C1 segment of cervical spinal cord (tissue), 14 donors: ENCODE results near the gene ADAMTS8.

ENCODE experiments used
- DNase-seq, 14 donors: peaks; one replicate each; lab custom pipeline; 2025; lab: John Stamatoyannopoulos, UW

The ADAMTS8 gene

GRCh38 chr11:130400781-130401483 is 27.5 kb downstream of the ADAMTS8 start:
- no peak for DNase-seq

- DNase-seq, result no peak
Observed at GRCh38 chr11:130399196-130399595, 29.2 kb downstream of the ADAMTS8 start.

GRCh38 chr11:130397780-130398179 is 30.6 kb downstream of the ADAMTS8 start:
- DNase-seq, result no peak

- DNase-seq, result no peak
Observed at GRCh38 chr11:130396965-130397364, 31.4 kb downstream of the ADAMTS8 start.

- DNase-seq, result no peak
Observed at GRCh38 chr11:130394615-130395014, 33.8 kb downstream of the ADAMTS8 start.

- DNase-seq, result no peak
Observed at GRCh38 chr11:130391711-130392110, 36.7 kb downstream of the ADAMTS8 start.

GRCh38 chr11:130390071-130390758 is 38.2 kb downstream of the ADAMTS8 start:
- DNase-seq, result peak in 3 of 14 donors; percentile 6 to 39 (median 7)

GRCh38 chr11:130389335-130389935 is 39.0 kb downstream of the ADAMTS8 start:
- DNase-seq, result no peak

GRCh38 chr11:130388607-130389205 is 39.7 kb downstream of the ADAMTS8 start:
- DNase-seq, result no peak

- no peak for DNase-seq
Observed at GRCh38 chr11:130386056-130386455, 42.4 kb downstream of the ADAMTS8 start.

- DNase-seq, result no peak
Observed at GRCh38 chr11:130383344-130384211, 44.8 kb downstream of the ADAMTS8 start.

- no peak for DNase-seq
Observed at GRCh38 chr11:130381317-130381716, 47.1 kb downstream of the ADAMTS8 start.

GRCh38 chr11:130380778-130381177 is 47.6 kb downstream of the ADAMTS8 start:
- DNase-seq, result no peak

GRCh38 chr11:130379276-130379675 is 49.1 kb downstream of the ADAMTS8 start:
- no peak for DNase-seq

- no peak for DNase-seq
Observed at GRCh38 chr11:130370845-130371590, 57.4 kb downstream of the ADAMTS8 start.

GRCh38 chr11:130369713-130370112 is 58.7 kb downstream of the ADAMTS8 start:
- peak in 6 of 14 donors; percentile 5 to 66 (median 26) for DNase-seq

GRCh38 chr11:130369141-130369691 is 59.2 kb downstream of the ADAMTS8 start:
- peak in 8 of 14 donors; percentile 23 to 85 (median 61) for DNase-seq

- DNase-seq, result no peak
Observed at GRCh38 chr11:130359419-130359818, 69.0 kb downstream of the ADAMTS8 start.

- no peak for DNase-seq
Observed at GRCh38 chr11:130358398-130358797, 70.0 kb downstream of the ADAMTS8 start.
